Measurements from ENCODE around the gene LITAFD. TPM values are rescaled to one million over a fixed set of nuclear protein-coding genes. Genes with fewer than 3 reads are reported as not detected.

The LITAFD gene
- total RNA-seq, 1 experiment from 2014 or later = not detected

GRCh38 chr16:8929086-8929748 is 47.1 kb downstream of the LITAFD start:
- CTCF ChIA-PET = no interaction called here
- no peak overlapping the region for H3K27ac Mint-ChIP-seq (ENCODE audit: unreplicated experiment)
- H3K36me3 ChIP-seq (ENCODE audit: control insufficient read depth, insufficient read depth, low read length) = peaks cover 3% of the 10 kb centered on the region

GRCh38 chr16:8931859-8932258 is 49.7 kb downstream of the LITAFD start:
- 0 out of 2 replicates have a peak, but pooled peaks cover 5% of the 10 kb centered on the region for H3K4me1 ChIP-seq
- peak in 1 of 2 experiments; percentile 64 for DNase-seq
- H3K27me3 ChIP-seq (replicated peaks; ENCODE audit: control insufficient read depth, insufficient read depth, low read length) = no peaks in the 10 kb centered on the region
- H3K36me3 ChIP-seq (ENCODE audit: control insufficient read depth, insufficient read depth, low read length) = peaks cover 3% of the 10 kb centered on the region; the same call in 1 of the 2 replicates
- peaks cover 18% of the 10 kb centered on the region for H3K4me1 Mint-ChIP-seq (ENCODE audit: low read depth, unreplicated experiment)
- H3K27me3 Mint-ChIP-seq (ENCODE audit: insufficient read depth, unreplicated experiment) = no peaks in the 10 kb centered on the region
- no peaks in the 10 kb centered on the region for H3K9me3 ChIP-seq
- intact Hi-C loops (cut with micrococcal nuclease; ENCODE audit: unreplicated experiment) = loop anchor here (10.0 kb wide), 1 partner anchor 73 kb away; no protein-coding TSS in a partner anchor
- POLR2A ChIA-PET = no interaction called here
- no TSS peak for BruUV-seq (replicated peaks)
- no peaks in the 10 kb centered on the region for H3K9me3 Mint-ChIP-seq (ENCODE audit: unreplicated experiment)
- no peak overlapping the region for H3K4me3 ChIP-seq (ENCODE audit: low read depth, low read length)
- TF ChIP-seq CTCF (IDR thresholded peaks at IDR 0.05; ENCODE audit: insufficient read depth in 1 of 2, low read depth in 1 of 2, low read length in 1 of 2, severe bottlenecking in 1 of 2, unreplicated experiment in 1 of 2) = no peak
- CTCF ChIA-PET = interaction anchor here (0.5 to 1.5 kb wide), 2 partner anchors 16 to 77 kb away, joined by 3 to 7 read pairs; no protein-coding TSS in a partner anchor
- H3K36me3 Mint-ChIP-seq (ENCODE audit: insufficient read depth, unreplicated experiment) = peaks cover 39% of the 10 kb centered on the region
- H3K4me3 Mint-ChIP-seq (ENCODE audit: unreplicated experiment) = no peak overlapping the region
- no peak overlapping the region for H3K27ac Mint-ChIP-seq (ENCODE audit: unreplicated experiment)

More at GRCh38 chr16:8929086-8929748, 47.1 kb downstream of the LITAFD start:
- Mint-ChIP-seq H3K36me3 (ENCODE audit: insufficient read depth, unreplicated experiment) (peaks cover 59% of the 10 kb centered on the region), H3K4me1 (ENCODE audit: low read depth, unreplicated experiment) (peaks cover 12% of the 10 kb centered on the region), H3K9me3 (ENCODE audit: unreplicated experiment) (no peaks in the 10 kb centered on the region), H3K4me3 (ENCODE audit: unreplicated experiment) (no peak overlapping the region), H3K27me3 (ENCODE audit: insufficient read depth, unreplicated experiment) (no peaks in the 10 kb centered on the region)
- no peak for TF ChIP-seq CTCF (IDR thresholded peaks at IDR 0.05; ENCODE audit: insufficient read depth in 1 of 2, low read depth in 1 of 2, low read length in 1 of 2, severe bottlenecking in 1 of 2, unreplicated experiment in 1 of 2)
- Histone ChIP-seq H3K27me3 (replicated peaks; ENCODE audit: control insufficient read depth, insufficient read depth, low read length) (no peaks in the 10 kb centered on the region), H3K9me3 (no peaks in the 10 kb centered on the region), H3K4me1 (no peaks in the 10 kb centered on the region), H3K4me3 (ENCODE audit: low read depth, low read length) (no peak overlapping the region)
- no peak for DNase-seq
- POLR2A ChIA-PET = no interaction called here
- intact Hi-C loops (cut with micrococcal nuclease; ENCODE audit: unreplicated experiment) = no loop called here
- BruUV-seq (replicated peaks) = no TSS peak

- no peak for DNase-seq
- H3K9me3 Mint-ChIP-seq (ENCODE audit: unreplicated experiment) = no peaks in the 10 kb centered on the region
- no TSS peak for BruUV-seq (replicated peaks)
- H3K27ac Mint-ChIP-seq (ENCODE audit: unreplicated experiment) = no peak overlapping the region
- no peak overlapping the region for H3K4me3 ChIP-seq (ENCODE audit: low read depth, low read length)
- no peaks in the 10 kb centered on the region for H3K27me3 Mint-ChIP-seq (ENCODE audit: insufficient read depth, unreplicated experiment)
- ChIA-PET POLR2A (no interaction called here), CTCF (interaction anchor here (0.6 to 1.2 kb wide), 3 partner anchors 15 to 98 kb away, joined by 3 read pairs; no protein-coding TSS in a partner anchor)
- H3K4me3 Mint-ChIP-seq (ENCODE audit: unreplicated experiment) = no peak overlapping the region
- peaks cover 3% of the 10 kb centered on the region; the same call in 1 of the 2 replicates for H3K36me3 ChIP-seq (ENCODE audit: control insufficient read depth, insufficient read depth, low read length)
- no peak for TF ChIP-seq CTCF (IDR thresholded peaks at IDR 0.05; ENCODE audit: insufficient read depth in 1 of 2, low read depth in 1 of 2, low read length in 1 of 2, severe bottlenecking in 1 of 2, unreplicated experiment in 1 of 2)
- intact Hi-C loops (cut with micrococcal nuclease; ENCODE audit: unreplicated experiment) = loop anchor here (10.0 kb wide), 1 partner anchor 70 kb away; no protein-coding TSS in a partner anchor
- H3K9me3 ChIP-seq = no peaks in the 10 kb centered on the region
- H3K4me1 ChIP-seq = 0 out of 2 replicates have a peak, but pooled peaks cover 5% of the 10 kb centered on the region
- peaks cover 12% of the 10 kb centered on the region for H3K36me3 Mint-ChIP-seq (ENCODE audit: insufficient read depth, unreplicated experiment)
- H3K4me1 Mint-ChIP-seq (ENCODE audit: low read depth, unreplicated experiment) = peaks cover 29% of the 10 kb centered on the region
- no peaks in the 10 kb centered on the region for H3K27me3 ChIP-seq (replicated peaks; ENCODE audit: control insufficient read depth, insufficient read depth, low read length)
Measured at GRCh38 chr16:8934601-8935000, 52.5 kb downstream of the LITAFD start.

Other genes with a start within 250 kb of the LITAFD start
- 28.8 and 34.9 TPM in 2 replicates for gene ABAT, start 207.7 kb upstream of the LITAFD start, total RNA-seq (2022)
- gene TMEM186, start 84.7 kb upstream of the LITAFD start, total RNA-seq (2022) = 11.4 and 11.9 TPM in 2 replicates
- 66.3 and 69.0 TPM in 2 replicates for gene PMM2, start 84.5 kb upstream of the LITAFD start, total RNA-seq (2022)
- 103 and 105 TPM in 2 replicates for gene CARHSP1, start 13.3 kb upstream of the LITAFD start, total RNA-seq (2022)
- gene USP7, start 81.6 kb downstream of the LITAFD start, total RNA-seq (2022) = 139 and 148 TPM in 2 replicates
- 42.9 and 47.1 TPM in 2 replicates for gene HAPSTR1, start 209.3 kb downstream of the LITAFD start, total RNA-seq (2022)